Keratinocyte (primary cell): ENCODE results near the gene POLR2A. TPM values are rescaled to one million over a fixed set of nuclear protein-coding genes. Genes with fewer than 3 reads are reported as not detected.

Source experiments
- DNase-seq: peaks from one replicate; pipeline ENCODE4 v3.0.0-alpha.2; 2011; ENCODE audit warnings: low read depth, missing footprints, low spot score
- FAIRE-seq: peaks from 2 replicates; lab custom pipeline; 2011; peaks lifted over from hg19 to GRCh38; lab: Jason Lieb, UNC
- H2AFZ ChIP-seq: 2 replicates; pipeline ENCODE4 v1.6.0; 2012; ENCODE audit warnings: low read length, control low read depth, inconsistent platforms; ENCODE audit not compliant: control insufficient read depth
- H3K27ac ChIP-seq: 2 replicates; pipeline ENCODE4 v1.5.1; 2011; ENCODE audit warnings: low read length; ENCODE audit not compliant: control insufficient read depth, insufficient read depth
- H3K27me3 ChIP-seq: 3 replicates; pipeline ENCODE4 v1.6.0; 2011; ENCODE audit warnings: low read length; ENCODE audit not compliant: control insufficient read depth, insufficient read depth; ENCODE audit errors: extremely low read depth
- H3K36me3 ChIP-seq, 2 experiments: 2 replicates in 1 of 2; 3 replicates in 1 of 2; pipeline ENCODE4 v1.5.1; 2011; ENCODE audit warnings: low read length in 2 of 2, mild to moderate bottlenecking in 1 of 2; ENCODE audit not compliant: control insufficient read depth in 2 of 2, insufficient read depth in 2 of 2; ENCODE audit errors: extremely low read depth in 1 of 2
- H3K4me1 ChIP-seq: 3 replicates; pipeline ENCODE4 v1.5.1; 2011; ENCODE audit warnings: low read length; ENCODE audit not compliant: control insufficient read depth, insufficient read depth; ENCODE audit errors: extremely low read depth
- H3K4me2 ChIP-seq: 3 replicates; pipeline ENCODE4 v1.6.0; 2011; ENCODE audit warnings: low read depth, low read length; ENCODE audit not compliant: control insufficient read depth, insufficient read depth; ENCODE audit errors: extremely low read depth
- H3K4me3 ChIP-seq, 3 experiments: fragments of 200-600 bp in 1 of 3; sonication (generic) in 1 of 3; 2 replicates in 2 of 3; 3 replicates in 1 of 3; pipeline ENCODE4 v1.5.1; 2011 to 2016; ENCODE audit warnings: low read length in 3 of 3, mild to moderate bottlenecking in 3 of 3, control low read depth in 2 of 3, inconsistent platforms in 1 of 3, low read depth in 1 of 3, mixed read lengths in 1 of 3, mixed run types in 1 of 3, moderate library complexity in 1 of 3; ENCODE audit not compliant: control insufficient read depth in 2 of 3, insufficient read depth in 2 of 3; ENCODE audit errors: extremely low read depth in 1 of 3
- H3K79me2 ChIP-seq: 2 replicates; pipeline ENCODE4 v1.6.0; 2012; ENCODE audit warnings: low read length; ENCODE audit not compliant: control insufficient read depth, insufficient read depth
- H3K9ac ChIP-seq: 3 replicates; pipeline ENCODE4 v1.6.0; 2011; ENCODE audit warnings: low read length; ENCODE audit not compliant: control insufficient read depth, insufficient read depth; ENCODE audit errors: extremely low read depth
- H3K9me1 ChIP-seq: 3 replicates; pipeline ENCODE4 v1.6.0; 2011; ENCODE audit warnings: low read length; ENCODE audit not compliant: control insufficient read depth, insufficient read depth; ENCODE audit errors: extremely low read depth
- H3K9me3 ChIP-seq: 2 replicates; pipeline ENCODE4 v1.5.1; 2012; ENCODE audit warnings: low read depth, low read length; ENCODE audit not compliant: control insufficient read depth
- H4K20me1 ChIP-seq: 3 replicates; pipeline ENCODE4 v1.6.0; 2011; ENCODE audit warnings: low read length; ENCODE audit not compliant: control insufficient read depth, insufficient read depth; ENCODE audit errors: extremely low read depth
- EZH2 ChIP-seq: IDR thresholded peaks from one replicate; pipeline ENCODE4 v1.6.1; 2012; ENCODE audit warnings: inconsistent platforms, mild to moderate bottlenecking, low read length, moderate library complexity
- dilution Hi-C: fragments of 300-500 bp; cut with MboI; formaldehyde crosslinking; loops from one replicate; pipeline ENCODE4 v1.7.0; 2020; ENCODE audit warnings: low sequenced_read_pairs; ENCODE audit not compliant: extremely low pct_ligation_motif_present
- polyA plus RNA-seq, 5 experiments: library from polyadenylated mRNA; depleted of rRNA in 3 of 5; stranded (reverse) in 3 of 5; stranded (forward) in 1 of 5; unstranded in 1 of 5; fragments of >200 nt; gene quantifications; 1 replicate in 1 of 5; 2 replicates in 3 of 5; 3 replicates in 1 of 5; pipeline versions ENCODE4 v1.2.1 to v1.2.3, GENCODE V29; 2011 to 2012; ENCODE audit warnings: missing spikeins in 2 of 5, low read depth in 1 of 5, low replicate concordance in 1 of 5
- TF ChIP-seq, protein P1 (sequence below), 3 experiments: IDR thresholded peaks in 1 of 3; conservative IDR thresholded peaks in 1 of 3; optimal IDR thresholded peaks in 1 of 3; 2 replicates in 2 of 3; 3 replicates in 1 of 3; pipeline versions ENCODE3 to v1.5.1; 2011; ENCODE audit warnings: low read length in 3 of 3, mild to moderate bottlenecking in 3 of 3, moderate library complexity in 2 of 3, control low read depth in 1 of 3, inconsistent platforms in 1 of 3; ENCODE audit not compliant: insufficient read depth in 2 of 3; ENCODE audit errors: extremely low read depth in 1 of 3

Gene POLR2A
- polyA plus RNA-seq, 1 donor (not counting 4 experiments of a cell fraction or from before 2014, with no cell fraction given), result 17.5 TPM

DNA sequence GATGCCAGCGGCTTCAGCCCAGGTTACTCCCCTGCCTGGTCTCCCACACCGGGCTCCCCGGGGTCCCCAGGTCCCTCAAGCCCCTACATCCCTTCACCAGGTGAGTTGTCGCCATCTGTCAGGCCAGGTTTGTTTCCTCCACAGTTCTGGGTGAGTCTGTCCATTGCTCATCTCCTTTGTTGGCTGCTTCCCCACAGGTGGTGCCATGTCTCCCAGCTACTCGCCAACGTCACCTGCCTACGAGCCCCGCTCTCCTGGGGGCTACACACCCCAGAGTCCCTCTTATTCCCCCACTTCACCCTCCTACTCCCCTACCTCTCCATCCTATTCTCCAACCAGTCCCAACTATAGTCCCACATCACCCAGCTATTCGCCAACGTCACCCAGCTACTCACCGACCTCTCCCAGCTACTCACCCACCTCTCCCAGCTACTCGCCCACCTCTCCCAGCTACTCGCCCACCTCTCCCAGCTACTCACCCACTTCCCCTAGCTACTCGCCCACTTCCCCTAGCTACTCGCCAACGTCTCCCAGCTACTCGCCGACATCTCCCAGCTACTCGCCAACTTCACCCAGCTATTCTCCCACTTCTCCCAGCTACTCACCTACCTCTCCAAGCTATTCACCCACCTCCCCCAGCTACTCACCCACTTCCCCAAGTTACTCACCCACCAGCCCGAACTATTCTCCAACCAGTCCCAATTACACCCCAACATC lies 28.8 kb downstream of the POLR2A start:
- H3K36me3 ChIP-seq, result peaks cover 47 to 50% of the 10 kb centered on the region in 2 experiments

DNA sequence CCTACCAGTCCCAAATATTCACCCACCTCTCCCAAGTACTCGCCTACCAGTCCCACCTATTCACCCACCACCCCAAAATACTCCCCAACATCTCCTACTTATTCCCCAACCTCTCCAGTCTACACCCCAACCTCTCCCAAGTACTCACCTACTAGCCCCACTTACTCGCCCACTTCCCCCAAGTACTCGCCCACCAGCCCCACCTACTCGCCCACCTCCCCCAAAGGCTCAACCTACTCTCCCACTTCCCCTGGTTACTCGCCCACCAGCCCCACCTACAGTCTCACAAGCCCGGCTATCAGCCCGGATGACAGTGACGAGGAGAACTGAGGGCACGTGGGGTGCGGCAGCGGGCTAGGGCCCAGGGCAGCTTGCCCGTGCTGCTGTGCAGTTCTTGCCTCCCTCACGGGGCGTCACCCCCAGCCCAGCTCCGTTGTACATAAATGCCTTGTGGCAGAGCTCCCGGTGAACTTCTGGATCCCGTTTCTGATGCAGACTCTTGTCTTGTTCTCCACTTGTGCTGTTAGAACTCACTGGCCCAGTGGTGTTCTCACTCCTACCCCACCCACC lies 29.8 kb downstream of the POLR2A start:
- Histone ChIP-seq H3K9ac (no peak overlapping the region), H3K4me3 (no peak overlapping the region), H3K27me3 (no peaks in the 10 kb centered on the region), H3K9me3 (no peaks in the 10 kb centered on the region), H3K4me2 (no peak overlapping the region), H3K9me1 (no peaks in the 10 kb centered on the region), H4K20me1 (no peaks in the 10 kb centered on the region), H3K36me3 (peaks cover 41 to 44% of the 10 kb centered on the region in 2 experiments), H3K79me2 (no peaks in the 10 kb centered on the region), H2AFZ (no peak overlapping the region), H3K4me1 (no peaks in the 10 kb centered on the region), H3K27ac (no peak overlapping the region)
- DNase-seq (no peak), FAIRE-seq (no peak)
- no peak for TF ChIP-seq EZH2
- TF ChIP-seq, protein P1, sequence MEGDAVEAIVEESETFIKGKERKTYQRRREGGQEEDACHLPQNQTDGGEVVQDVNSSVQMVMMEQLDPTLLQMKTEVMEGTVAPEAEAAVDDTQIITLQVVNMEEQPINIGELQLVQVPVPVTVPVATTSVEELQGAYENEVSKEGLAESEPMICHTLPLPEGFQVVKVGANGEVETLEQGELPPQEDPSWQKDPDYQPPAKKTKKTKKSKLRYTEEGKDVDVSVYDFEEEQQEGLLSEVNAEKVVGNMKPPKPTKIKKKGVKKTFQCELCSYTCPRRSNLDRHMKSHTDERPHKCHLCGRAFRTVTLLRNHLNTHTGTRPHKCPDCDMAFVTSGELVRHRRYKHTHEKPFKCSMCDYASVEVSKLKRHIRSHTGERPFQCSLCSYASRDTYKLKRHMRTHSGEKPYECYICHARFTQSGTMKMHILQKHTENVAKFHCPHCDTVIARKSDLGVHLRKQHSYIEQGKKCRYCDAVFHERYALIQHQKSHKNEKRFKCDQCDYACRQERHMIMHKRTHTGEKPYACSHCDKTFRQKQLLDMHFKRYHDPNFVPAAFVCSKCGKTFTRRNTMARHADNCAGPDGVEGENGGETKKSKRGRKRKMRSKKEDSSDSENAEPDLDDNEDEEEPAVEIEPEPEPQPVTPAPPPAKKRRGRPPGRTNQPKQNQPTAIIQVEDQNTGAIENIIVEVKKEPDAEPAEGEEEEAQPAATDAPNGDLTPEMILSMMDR (optimal IDR thresholded peaks at IDR 0.05 in 1 of 3, IDR thresholded peaks at IDR 0.05 in 1 of 3, conservative IDR thresholded peaks at IDR 0.05 in 1 of 3; ENCODE audit: extremely low read depth in 1 of 3, insufficient read depth in 2 of 3, low read length in 3 of 3), result no peak
- dilution Hi-C loops, result no loop called here

More for the DNA sequence above, 28.8 kb downstream of the POLR2A start:
- H3K27ac ChIP-seq, result no peak overlapping the region
- H3K4me1 ChIP-seq, result no peaks in the 10 kb centered on the region
- FAIRE-seq (no peak), DNase-seq (no peak)
- H3K4me3 ChIP-seq, result no peak overlapping the region
- no peak overlapping the region for H3K4me2 ChIP-seq
- dilution Hi-C loops, result no loop called here
- no peaks in the 10 kb centered on the region for H4K20me1 ChIP-seq
- H3K9ac ChIP-seq, result no peak overlapping the region
- H3K9me1 ChIP-seq, result no peaks in the 10 kb centered on the region
- no peak overlapping the region for H2AFZ ChIP-seq
- TF ChIP-seq, protein P1 (optimal IDR thresholded peaks at IDR 0.05 in 1 of 3, IDR thresholded peaks at IDR 0.05 in 1 of 3, conservative IDR thresholded peaks at IDR 0.05 in 1 of 3; ENCODE audit: extremely low read depth in 1 of 3, insufficient read depth in 2 of 3, low read length in 3 of 3), result no peak
- TF ChIP-seq EZH2, result no peak
- H3K27me3 ChIP-seq, result no peaks in the 10 kb centered on the region
- no peaks in the 10 kb centered on the region for H3K9me3 ChIP-seq
- no peaks in the 10 kb centered on the region for H3K79me2 ChIP-seq
